MV-4-11 (cell line): ENCODE measurements around the gene NME3.
"Not testable (repeated sequence)": the region's sequence is repeated elsewhere in the genome, so short reads cannot be mapped to it uniquely, and the experiment has no call there.

ENCODE experiments used
- DNase-seq: peaks from one replicate; lab custom pipeline; 2025; lab: John Stamatoyannopoulos, UW

Gene NME3

DNA sequence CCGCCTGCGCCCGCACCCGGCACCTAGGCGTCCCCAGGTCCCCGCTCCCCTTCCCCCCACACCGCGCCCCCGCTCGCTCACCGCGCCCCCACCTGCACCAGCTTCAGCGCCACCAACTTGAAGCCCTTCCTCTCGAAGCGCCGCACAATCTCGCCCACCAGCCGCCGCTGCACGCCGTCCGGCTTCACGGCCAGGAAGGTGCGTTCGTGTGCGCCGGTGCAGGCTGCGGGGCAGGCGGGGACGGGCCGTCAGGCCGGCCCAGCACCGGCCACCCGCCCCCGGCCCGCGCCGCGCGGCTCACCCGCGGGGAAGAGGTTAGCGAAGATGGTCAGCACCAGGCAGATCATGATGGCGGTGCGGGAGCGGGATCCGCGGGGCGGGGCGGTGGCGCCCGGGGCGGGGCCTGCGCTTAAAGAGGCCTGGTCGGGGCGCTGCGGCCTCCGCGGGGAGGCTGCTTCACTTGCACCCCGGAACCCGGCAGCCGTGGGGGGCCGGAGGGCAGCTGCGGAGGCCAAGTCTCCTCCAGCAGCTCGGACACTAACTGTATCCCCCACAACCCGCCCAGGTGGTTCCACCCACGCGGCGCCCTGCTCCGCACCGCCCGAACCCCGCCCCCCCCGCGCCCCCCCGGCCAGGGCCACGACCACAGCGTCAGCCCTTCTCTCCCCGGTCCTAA, at the start of gene NME3:
Gene NME3 (minus strand): TSS at position 356 of the 676 bp plus-strand sequence. CDS start 9 bp downstream, at position 347.
- DNase-seq: peak; percentile 63

DNA sequence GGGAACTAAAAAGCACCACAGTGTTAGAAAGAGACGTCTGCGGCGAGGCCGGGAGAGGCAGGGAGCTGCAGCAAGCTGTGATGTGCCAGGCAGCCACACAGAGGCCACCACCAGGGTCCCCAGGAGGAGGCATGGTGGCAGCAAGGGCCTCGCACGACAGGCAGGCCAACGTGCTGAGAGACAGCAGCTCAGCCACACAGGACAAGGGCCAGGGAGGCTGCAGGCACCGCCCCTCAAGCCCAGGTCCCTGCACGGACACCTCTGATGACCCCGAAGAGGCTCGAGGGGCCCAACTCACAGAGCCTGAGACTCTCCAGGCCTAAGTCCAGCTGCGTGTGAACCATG, 49.6 kb upstream of the NME3 start:
- no peak for DNase-seq

DNA sequence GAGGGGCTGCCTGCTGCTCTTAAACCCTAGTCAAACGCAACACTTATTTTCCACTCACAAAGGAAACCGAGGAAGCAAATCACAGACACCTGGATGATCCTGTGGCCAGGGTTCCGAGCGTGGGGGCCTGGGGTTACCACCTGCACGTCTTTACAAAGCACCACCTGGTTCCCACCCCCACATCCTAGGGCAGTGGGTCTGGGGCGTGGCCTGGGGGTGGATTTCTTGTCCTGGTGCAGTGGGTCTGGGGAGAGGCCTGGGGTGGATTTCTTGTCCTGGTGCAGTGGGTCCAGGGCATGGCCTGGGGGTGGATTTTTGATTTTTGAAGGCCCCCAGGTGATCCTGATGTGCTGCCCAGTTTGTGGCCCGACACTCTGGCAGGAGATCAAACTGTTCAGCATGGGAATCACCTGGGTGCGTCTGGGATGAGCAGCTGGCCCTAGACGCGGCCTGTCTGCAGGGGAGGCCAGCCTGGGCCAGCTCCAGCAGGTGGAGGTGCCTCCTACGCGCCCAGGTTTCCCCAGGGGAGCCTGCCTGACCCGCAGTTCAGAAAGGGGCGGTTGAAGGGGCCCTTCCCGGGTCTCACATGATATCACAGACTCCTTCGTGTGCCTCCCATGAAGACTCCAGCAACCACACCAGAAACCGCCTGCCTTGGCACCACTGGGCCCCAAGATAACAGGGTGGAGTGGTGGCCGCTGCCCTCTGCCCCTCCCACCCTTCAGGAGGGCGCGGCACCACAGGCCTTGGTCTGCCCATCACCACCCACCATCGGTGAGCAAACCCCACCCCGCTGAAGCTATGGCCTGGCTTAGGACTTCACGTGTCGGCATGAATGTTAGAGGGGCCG, 49.0 kb upstream of the NME3 start:
- DNase-seq: no peak

DNA sequence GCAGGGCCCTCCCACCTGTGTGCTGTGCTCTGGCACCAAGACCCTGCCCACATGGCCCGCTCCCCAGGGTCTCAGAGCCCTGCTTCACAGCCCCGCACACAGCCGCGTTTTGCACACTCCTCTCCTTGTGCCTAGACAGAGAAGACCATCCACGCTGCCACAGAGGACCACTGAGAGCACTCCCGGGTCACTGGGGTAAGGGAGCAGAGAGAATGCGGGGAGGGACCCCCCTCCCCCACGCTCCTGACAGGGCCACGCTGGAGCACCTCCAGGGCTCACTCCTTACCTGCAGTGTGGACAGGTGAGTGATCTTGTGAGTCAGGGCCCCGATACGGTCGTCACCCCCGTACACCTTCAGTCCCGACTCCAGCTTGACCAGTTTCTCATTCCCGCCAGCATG, 48.3 kb upstream of the NME3 start:
- no peak for DNase-seq

DNA sequence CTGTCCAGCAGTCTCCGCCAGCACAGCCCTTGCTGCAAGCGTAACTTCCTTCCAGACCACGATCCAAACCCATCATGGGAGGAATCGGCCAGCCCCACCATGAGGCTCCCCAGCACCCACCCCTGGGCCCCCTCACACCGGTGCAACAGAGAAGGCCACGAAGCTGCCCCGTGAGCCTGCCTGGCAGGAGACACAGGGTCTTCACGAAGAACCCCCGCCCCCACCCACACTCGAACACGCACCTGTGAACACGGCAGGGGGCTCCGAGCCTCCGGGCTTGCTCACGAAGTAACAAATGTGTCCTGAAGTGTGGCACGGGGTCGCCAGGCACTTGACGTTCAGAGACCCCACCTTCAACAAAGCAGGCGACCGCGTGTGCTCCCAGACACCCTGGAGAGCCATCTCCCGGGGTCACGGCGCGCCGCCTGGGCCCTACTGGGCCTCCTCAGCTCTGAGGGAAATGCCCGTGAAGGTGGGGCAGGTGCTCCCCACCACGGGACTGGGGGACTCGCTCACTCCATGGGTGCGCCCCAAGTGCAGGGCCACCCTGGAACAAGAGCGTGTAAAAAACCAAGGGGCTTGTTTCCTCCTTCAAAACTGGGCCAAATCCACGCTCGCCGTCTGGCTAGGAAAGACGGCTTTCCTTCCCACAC, 47.7 kb upstream of the NME3 start:
- no peak for DNase-seq

DNA sequence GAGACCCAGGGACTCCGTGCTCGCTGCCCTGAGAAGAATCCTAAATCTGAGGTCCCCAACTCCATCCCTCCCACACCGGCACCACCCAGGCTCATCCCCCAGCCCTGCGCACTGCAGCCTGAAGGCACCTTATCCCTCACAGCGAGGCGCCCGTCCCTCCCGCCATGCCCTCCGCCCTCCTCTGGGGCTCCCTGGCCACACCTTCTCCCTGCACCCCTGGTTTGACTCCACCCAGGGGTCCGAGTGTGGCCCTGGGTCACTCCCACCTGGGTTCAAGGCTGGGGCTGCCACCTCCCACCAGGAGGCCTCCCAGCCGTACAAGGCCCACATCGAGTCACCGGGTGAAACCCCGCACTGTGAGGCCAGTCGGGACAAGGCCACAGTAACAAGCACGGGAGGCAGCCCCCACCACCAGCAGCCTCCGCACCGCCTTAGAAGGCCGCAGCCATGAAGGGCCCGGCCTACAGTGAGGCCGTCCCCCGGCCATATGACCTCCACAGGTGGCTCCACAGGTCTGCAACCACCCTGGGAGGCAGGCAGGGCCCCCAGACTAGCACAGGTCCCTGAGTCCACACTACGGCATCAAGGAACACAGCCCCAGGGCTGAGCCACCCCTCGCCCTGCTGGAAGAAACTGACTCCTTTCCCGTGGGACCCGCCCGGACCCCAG, 47.0 kb upstream of the NME3 start:
- no peak for DNase-seq

DNA sequence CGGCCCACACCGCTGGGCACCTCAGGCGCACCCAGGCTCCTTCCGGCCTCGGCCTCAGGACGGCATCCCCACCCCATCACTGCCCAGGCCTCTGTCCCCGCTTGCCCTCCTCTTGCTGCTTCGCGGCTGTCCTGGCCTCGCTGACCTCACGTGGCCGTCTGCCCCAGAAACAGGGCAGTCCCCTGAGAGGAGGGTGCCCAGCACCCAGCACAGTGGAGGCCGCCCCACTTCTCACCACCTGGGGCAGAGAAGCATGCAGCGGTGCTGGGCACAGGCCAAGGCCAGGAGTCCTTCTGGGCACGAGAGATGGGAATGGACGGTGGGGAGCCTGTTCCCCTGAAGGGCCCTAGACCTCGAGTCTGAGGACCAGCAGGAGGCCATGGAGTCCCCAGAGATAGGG, 46.4 kb upstream of the NME3 start:
- no peak for DNase-seq

DNA sequence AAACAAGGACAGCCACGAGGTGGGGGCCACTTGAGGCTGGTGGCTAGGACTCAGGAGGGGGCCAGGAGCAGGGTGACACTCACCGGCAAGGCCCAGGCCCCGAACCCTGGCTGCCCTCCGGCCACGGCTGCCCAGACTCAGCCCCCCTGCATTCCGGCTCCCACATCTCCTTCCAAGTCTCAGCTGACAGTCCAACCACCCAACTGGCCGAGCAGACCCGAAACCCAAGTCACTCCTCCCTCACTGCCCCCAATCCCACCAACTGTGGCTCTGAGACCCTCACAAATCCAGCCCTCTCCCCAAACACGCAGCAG, 45.9 kb upstream of the NME3 start:
- DNase-seq: no peak

DNA sequence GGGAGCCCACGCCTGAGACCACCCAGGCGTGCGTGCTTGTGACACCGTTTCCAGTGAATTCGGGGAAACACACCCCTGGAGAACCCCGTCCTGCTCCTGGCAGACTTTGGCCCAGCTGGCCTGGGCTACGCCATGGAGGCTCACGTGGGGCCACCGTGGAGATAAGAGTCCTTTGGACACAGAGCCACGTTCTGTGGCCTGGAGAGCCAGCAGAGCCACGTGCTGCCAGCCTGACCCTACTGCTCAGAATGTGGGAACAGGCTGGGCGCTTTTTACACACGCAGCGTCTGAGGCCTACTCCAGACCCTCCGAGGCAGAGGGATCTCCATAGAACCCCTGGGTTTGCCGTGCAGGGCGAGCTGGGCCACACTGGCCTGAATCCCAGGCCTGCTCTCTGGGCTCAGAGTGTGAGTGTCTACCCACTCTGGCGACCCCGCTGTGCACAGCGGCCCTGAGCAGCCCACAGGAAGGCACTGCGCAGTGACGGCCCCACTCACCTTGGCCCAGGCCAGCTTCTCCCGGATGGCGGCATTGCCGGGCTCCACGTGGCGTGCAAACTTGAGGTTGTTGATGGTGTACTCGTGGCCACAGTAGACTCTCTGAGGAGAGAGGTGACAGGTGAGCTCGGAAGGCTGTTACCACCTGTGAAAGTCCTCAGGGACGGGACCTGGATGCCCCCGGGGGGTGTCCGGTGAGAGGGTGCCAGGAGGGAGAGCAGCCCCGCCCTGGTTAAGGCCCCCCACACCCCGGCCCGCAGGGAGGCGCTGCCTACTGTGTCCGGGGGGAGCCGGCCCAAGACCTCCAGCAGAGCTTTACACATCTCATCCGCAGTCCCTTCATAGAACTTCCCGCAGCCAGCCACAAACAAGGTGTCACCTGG, 45.3 kb upstream of the NME3 start:
- DNase-seq: no peak

DNA sequence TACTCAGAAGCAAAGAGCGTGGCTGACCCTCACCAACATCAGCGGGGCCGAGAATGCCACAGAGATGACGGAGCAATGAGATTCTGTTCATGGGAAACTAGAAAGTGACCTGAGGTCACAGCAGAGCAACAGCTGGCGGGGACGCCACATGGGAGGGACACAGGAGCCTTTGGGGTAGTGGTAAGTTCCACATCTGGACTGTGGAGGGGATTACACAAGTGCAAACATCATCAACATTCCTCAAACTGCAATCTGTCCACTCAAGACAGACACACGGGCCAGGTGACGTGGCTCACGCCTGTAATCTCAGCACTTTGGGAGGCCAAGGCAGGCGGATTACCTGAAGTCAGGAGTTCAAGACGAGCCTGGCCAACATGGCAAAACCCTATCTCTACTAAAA, 44.1 kb upstream of the NME3 start:
- DNase-seq: no peak

DNA sequence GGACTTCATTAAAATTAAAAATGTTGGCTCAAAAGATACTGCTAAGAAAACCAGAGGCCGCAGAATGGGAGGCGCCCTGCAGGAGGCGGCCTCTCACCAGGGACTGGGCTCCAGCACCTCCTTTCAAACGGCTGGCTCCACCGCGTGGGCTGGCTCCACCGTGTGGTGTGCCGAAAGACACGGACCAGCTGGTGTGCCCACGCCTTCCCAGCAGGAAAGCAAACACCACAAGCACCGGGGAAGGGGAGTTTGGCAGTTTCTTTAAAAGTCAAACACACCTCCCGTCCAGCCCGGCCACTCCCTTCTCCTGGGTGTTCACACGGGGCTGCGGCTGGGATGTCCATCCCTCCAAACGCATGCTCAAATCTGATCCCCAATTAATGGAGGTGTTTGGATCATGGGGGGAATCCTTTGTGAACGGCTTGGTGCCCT, 41.4 kb upstream of the NME3 start:
- no peak for DNase-seq

DNA sequence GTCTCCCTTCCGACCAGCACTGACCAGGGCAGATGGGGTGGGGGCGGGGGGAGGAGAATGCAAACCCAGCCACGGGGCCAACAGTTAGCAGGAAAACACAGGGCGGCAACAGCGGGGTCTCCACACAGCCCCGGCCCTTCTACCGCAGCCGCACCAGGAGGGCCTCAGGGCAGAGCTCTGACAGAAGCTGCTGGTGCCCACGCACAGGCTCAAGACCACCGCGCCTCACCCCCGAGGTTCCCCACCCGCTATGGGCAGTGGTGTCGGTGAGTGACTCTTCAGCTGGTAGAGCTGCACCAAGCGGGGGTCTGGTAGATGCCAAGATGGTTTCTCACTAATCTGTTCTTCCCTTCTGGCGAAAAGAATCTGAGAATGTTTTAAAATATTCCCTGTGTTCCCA, 39.2 kb upstream of the NME3 start:
- no peak for DNase-seq

DNA sequence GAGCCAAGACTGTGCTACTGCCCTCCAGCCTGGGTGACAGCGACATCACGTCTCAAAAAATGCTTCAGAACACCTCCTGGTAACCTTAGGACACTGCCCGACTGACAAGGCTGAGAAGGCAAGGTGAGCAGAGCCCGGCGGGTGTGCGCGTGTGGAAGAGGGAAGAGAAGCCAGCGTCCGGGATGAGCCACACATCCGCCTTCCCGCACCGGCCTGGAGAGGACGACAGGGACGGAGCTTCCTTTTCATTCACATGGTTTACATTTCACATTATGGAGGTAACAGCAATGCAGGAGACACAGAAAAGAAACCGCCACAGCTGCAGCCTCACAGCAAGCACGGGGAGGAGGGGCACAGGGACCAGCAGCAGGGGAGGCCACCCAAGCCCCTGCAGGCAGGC, 38.8 kb upstream of the NME3 start:
- DNase-seq: no peak

DNA sequence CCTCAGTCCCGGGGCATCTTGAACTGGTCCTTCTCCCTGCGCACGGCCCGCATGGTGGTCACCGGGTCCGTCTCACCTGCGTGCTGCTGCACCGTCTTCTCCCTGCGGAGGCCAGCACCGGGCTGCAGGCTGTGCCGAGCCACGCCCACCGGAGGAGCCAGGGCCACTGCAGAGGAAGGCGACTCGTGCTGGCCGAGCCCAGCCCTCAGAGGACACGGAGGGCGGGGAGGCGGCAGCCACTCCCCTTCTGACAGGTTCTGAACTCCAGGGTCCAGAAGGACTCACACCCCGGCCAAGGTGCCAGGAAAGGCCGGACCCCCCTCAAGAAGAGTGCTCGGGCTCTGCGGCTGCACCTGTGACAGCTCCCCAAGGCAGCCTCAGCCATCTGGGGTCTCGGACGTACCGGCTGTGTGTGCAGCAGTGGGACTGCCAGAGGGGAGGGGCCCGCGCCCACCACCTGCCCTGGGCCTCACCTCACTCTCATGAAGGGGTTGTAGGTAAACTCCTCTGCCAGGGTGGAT, 38.0 kb upstream of the NME3 start:
- no peak for DNase-seq

DNA sequence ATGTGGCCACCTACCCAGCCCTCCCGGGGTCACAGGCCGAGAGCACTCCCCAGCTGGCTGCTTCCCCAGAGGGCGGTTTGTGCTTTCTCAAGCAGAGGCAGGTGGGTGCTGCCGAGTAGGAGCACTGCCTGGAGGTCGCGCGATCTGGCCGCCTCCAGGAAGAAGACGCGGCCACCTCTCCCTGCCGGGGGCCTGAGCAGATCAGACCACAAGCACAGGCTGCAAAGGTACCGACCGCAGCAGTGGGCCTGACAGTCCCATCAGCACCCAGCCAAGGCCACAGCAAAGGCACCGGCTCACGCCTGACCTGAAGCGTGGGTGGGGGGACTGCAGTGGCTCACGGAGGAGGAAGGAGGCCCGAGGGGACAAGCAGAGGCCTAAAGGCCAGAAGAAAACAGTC, 37.3 kb upstream of the NME3 start:
- no peak for DNase-seq

DNA sequence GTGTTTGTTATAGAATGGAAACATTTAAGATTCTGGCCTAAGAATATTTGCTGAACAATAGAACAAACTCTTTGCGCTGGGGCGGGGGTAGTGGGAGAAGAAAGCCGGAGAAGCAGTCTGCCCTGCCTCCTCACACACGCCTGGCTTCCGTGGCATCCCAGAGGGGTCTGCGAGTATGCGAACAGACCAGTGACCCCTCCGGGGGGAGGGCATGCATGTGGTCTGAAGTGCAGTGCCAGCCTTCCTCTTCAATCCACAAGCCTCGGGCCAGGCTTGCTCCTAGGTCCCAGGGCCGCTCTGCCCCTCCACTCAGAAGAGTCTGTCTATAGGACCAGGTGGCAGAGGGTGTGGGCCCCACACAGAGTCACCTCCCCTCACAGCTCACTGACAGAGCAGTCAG, 36.3 kb upstream of the NME3 start:
- DNase-seq: no peak

DNA sequence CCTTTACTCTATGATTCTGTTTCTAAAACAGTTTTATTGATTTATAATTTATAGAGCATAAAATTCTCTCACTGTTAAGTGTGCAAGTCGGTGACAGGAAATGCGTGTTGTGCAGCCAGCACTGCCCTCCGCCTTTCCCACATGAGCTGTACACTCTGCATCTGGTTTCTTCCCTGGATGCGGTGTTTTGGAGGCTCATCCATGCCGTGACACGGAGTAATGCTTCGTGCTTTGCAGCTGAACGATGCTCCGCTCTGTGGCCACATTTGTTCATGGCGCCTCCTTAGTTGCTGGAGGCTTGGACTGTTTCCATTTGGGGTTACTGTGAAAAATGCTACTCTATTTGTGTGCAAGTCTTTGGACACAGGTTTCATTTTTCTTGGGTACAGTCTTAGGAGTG, 29.4 kb upstream of the NME3 start:
- DNase-seq: no peak

DNA sequence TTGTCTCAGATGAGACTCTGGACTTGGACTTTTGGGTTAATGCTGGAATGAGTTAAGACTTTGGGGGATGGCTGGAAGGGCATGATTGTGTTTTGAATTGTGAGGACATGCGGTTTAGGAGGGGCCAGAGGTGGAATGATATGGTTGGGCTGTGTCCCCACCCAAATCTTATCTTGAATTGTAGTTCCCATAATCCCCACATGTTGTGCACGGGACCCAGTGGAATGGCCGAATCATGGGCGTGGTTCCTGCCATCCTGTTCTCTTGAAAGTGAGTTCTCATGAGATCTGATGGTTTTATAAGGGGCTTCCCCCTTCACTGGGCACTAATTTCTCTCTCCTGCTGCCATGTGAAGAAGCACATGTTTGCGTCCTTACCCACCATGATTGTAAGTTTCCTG, 27.9 kb upstream of the NME3 start:
- not testable (repeated sequence) for DNase-seq

DNA sequence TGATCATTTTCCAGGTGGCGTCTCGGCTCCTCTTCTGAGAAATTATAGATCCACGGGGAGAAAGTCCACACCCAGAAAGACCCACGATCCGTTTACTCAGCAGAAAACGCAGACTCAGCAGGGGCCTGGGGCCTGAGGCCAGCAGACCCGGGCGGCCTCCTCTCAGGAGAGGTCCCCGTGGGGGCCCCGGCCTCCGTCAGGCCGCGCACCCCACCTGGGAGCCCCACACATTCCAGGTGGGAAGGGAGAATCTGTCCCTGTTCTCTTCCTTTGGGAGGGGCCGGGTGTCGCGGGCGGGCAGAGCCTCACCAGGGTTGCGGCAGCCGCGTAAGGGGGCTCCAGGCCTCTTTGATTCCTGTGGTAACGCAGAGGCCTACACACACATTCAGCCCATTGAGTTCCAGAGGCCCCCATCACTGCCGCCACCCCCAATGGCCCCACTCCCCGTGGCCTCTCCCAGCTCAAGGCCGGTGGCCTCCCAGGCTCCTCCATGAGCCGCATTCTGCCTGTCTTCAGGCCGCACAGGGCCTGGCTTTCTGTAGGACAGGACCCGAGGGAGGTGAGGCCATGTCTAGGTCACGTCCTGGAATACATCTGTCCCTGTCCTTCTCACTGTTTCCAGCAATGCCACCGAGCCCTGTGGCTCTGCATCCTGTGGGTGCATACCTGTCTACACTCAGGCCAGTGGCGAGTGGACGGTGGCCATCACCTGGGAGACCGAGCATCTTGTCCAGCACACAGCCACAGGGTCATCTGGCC, 23.7 kb upstream of the NME3 start:
- no peak for DNase-seq

DNA sequence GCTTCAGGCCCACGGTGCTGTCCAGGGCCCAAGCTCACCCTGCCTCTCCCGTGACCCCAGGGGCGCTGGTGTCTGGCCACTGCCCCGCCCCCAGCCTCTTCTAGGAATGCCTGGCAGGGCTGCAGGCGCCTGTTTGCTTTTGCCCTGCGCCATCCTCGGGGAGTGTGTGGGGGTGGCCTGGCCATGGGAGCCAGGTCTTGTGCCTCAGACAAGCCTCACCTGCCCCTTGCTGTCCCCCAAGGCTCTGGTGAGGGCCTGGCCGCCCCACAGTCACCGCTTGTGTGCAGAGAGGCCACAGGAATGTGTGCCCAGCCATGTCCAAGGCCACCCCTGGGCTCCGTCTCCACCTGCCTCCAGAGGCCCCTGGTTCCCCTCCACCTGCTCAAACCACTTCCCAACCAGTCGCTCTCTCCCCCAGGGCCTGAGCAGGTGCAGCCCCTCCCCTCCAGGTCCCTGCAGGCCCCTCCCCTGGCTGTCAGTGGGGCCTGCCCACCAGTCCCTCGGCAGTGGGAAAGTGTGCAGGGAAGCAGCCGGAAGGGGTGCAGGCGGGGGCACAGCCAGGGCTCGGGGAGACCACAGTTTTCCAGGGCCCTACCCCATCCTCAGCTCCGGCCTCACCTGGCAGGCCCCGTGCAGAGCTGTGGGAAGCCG, 23.0 kb upstream of the NME3 start:
- no peak for DNase-seq
